AG04450 (cell line): ENCODE results near the gene EMC9. TPM values are rescaled to one million over a fixed set of nuclear protein-coding genes. Genes with fewer than 3 reads are reported as not detected.

Experiments
- CTCF ChIA-PET: fragments of 300-600, 350-600 bp; formaldehyde crosslinking; extraction: SDS; loops from one replicate; lab custom pipeline; 2022; ENCODE audit warnings: antibody characterized with exemption, inconsistent platforms; lab: Charles Lee
- POLR2A ChIA-PET: fragments of 350-600 bp; formaldehyde crosslinking; extraction: SDS; loops from one replicate; lab custom pipeline; 2021; ENCODE audit warnings: antibody characterized with exemption, inconsistent platforms; lab: Yijun Ruan, JAX
- DNase-seq: peaks from one replicate; pipeline ENCODE4 v3.0.0-alpha.2; 2011; ENCODE audit warnings: low read depth, low spot score
- H3K27ac ChIP-seq: one replicate; pipeline ENCODE4 v1.5.1; 2012; ENCODE audit warnings: low read depth, low read length, control low read depth
- H3K27me3 ChIP-seq: one replicate; pipeline ENCODE4 v1.6.0; 2012; ENCODE audit warnings: low read length; ENCODE audit not compliant: control insufficient read depth, insufficient read depth
- H3K4me3 ChIP-seq: 2 replicates; pipeline ENCODE4 v1.5.1; 2011; ENCODE audit warnings: mild to moderate bottlenecking, low read depth, low read length, control low read depth
- H3K9me3 ChIP-seq: 2 replicates; pipeline ENCODE4 v1.5.1; 2012; ENCODE audit warnings: low read length; ENCODE audit not compliant: control insufficient read depth, insufficient read depth
- polyA plus RNA-seq: library from polyadenylated mRNA; depleted of rRNA; stranded (reverse); fragments of >200 nt; gene quantifications from 2 replicates; pipeline ENCODE4 v1.2.3, GENCODE V29; 2011
- TF ChIP-seq, protein P1 (sequence below): IDR thresholded peaks from 2 replicates; pipeline ENCODE4 v1.5.1; 2011; ENCODE audit warnings: low read depth, low read length, control low read depth, inconsistent platforms

EMC9 gene
- polyA plus RNA-seq, 1 experiment: 4.4 TPM

DNA sequence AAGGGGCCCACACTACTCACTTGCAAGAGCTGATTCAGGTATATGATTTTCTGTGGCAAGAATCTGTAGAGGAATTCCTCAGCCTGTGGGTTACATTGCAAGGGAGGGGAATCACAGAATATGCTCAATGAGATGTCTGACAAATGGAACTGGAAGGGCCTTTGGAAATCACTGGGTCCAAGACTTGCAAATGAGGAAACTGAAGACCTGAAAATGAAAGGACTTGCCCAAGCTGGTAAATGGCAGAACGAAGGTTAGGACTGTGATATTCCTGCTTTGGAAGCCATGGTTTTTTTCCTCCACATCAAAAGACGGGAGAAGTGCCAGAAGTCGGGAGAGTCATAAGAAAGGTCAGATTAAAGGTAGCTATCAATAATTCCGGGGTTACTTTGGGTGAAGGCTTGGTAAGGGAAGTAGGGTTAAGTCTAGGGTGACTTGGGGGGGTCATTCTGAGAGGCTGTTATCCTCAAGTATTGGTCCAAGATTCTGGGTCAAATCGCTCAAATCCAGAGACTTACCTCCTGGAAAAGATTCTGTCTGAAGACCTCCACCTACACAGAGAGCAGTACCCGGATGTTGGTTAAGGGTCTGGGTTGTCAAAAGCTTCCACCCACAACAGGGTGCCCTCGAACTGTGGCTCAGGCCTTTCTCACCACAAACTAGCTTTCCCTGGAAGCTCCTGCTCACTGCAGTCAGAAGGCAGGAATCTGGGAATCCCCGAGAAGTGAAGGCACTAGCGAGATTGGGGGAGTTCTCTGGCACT lies 4.5 kb upstream of the EMC9 start:
- Histone ChIP-seq H3K4me3 (peak overlapping the region; percentile 72), H3K27ac (peak overlapping the region; percentile 90), H3K27me3 (no peaks in the 10 kb centered on the region), H3K9me3 (peaks cover 3% of the 10 kb centered on the region; the same call in 1 of the 2 replicates)
- POLR2A ChIA-PET: interaction anchor here (0.6 to 2.1 kb wide), 4 partner anchors 13 to 97 kb away, joined by 3 to 17 read pairs (median 6); partner anchors contain the start of genes DCAF11, NRL and TINF2
- CTCF ChIA-PET: interaction anchor here (0.6 to 4.7 kb wide), 8 partner anchors 9 to 1842 kb away, joined by 3 to 54 read pairs (median 4); partner anchors contain the start of genes CIDEB, IRF9 and TINF2
- TF ChIP-seq, protein P1, sequence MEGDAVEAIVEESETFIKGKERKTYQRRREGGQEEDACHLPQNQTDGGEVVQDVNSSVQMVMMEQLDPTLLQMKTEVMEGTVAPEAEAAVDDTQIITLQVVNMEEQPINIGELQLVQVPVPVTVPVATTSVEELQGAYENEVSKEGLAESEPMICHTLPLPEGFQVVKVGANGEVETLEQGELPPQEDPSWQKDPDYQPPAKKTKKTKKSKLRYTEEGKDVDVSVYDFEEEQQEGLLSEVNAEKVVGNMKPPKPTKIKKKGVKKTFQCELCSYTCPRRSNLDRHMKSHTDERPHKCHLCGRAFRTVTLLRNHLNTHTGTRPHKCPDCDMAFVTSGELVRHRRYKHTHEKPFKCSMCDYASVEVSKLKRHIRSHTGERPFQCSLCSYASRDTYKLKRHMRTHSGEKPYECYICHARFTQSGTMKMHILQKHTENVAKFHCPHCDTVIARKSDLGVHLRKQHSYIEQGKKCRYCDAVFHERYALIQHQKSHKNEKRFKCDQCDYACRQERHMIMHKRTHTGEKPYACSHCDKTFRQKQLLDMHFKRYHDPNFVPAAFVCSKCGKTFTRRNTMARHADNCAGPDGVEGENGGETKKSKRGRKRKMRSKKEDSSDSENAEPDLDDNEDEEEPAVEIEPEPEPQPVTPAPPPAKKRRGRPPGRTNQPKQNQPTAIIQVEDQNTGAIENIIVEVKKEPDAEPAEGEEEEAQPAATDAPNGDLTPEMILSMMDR: no peak
- peak; percentile 20 for DNase-seq

GRCh38 chr14:24145219-24145618 lies 3.8 kb upstream of the EMC9 start:
- Histone ChIP-seq H3K4me3 (peak overlapping the region; percentile 72), H3K27me3 (no peaks in the 10 kb centered on the region), H3K27ac (no peak overlapping the region), H3K9me3 (peaks cover 3% of the 10 kb centered on the region; the same call in 1 of the 2 replicates)
- TF ChIP-seq, protein P1: no peak
- DNase-seq: no peak
- POLR2A ChIA-PET: no interaction called here
- CTCF ChIA-PET: interaction anchor here (0.9 to 4.7 kb wide), 5 partner anchors 8 to 1076 kb away, joined by 3 to 54 read pairs (median 3); partner anchors contain the start of genes IRF9 and TINF2

DNA sequence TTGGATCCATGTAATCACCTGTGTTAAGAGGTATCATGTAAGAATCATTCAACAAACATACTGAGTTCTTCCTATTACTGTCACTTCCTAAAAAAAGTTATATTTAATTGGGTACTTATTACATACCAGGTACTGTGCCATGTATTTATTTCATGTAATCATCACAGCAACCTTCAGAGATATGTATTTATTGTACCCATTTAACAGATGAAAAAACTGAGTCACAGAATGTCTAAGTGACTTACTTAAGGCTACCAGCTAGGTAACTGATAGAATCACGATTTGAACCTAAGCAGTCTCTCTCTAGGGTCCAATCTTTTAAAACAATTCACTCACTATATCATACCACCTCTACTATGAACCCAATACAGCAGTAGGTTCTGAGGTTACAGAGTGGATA lies 3.1 kb upstream of the EMC9 start:
- ChIA-PET POLR2A (no interaction called here), CTCF (interaction anchor here (4.7 kb wide), 1 partner anchor 16 kb away, joined by 54 read pairs; the partner anchor contains the start of gene IRF9)
- TF ChIP-seq, protein P1: no peak
- no peak for DNase-seq
- H3K27ac ChIP-seq: no peak overlapping the region
- peaks cover 3% of the 10 kb centered on the region; the same call in 1 of the 2 replicates for H3K9me3 ChIP-seq
- no peaks in the 10 kb centered on the region for H3K27me3 ChIP-seq
- no peak overlapping the region for H3K4me3 ChIP-seq

GRCh38 chr14:24143511-24143910 lies 2.1 kb upstream of the EMC9 start:
- Histone ChIP-seq H3K27ac (no peak overlapping the region), H3K27me3 (no peaks in the 10 kb centered on the region), H3K9me3 (peaks cover 3% of the 10 kb centered on the region; the same call in 1 of the 2 replicates), H3K4me3 (no peak overlapping the region)
- no peak for DNase-seq
- ChIA-PET POLR2A (interaction anchor here (0.9 kb wide), 1 partner anchor 52 kb away, joined by 3 read pairs; the partner anchor contains the start of gene TM9SF1), CTCF (interaction anchor here (1.3 kb wide), 1 partner anchor 18 kb away, joined by 3 read pairs; the partner anchor contains the start of gene IRF9)
- TF ChIP-seq, protein P1: no peak
